ENCODE measurements around the gene TGFBR2.

TGFBR2 gene

DNA sequence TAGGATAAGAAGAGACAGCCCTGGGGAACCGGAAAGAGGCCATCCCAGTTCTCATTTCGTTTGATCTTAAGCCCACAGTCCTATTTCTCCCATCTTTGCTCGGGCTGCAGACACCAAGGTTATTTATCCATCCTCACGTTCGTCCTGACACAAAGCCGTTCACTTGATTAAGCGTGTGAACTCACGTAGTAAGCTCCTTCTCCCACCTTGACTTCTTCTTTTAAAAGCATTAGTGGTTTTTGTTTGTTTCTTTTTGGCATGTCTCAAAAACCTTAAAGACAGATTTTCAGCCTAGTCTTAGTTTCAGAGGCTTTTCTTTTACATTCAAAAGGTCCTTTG, 70.9 kb downstream of the TGFBR2 start:
- TF ChIP-seq CTCF (IDR thresholded peaks at IDR 0.05; ENCODE audit: low read depth, low read length, missing control alignments), result no peak
- no peak for DNase-seq (ENCODE audit: extremely low read depth, low read depth)
- H3K4me3 ChIP-seq (replicated peaks; ENCODE audit: low read depth, low read length), result no peak overlapping the region

DNA sequence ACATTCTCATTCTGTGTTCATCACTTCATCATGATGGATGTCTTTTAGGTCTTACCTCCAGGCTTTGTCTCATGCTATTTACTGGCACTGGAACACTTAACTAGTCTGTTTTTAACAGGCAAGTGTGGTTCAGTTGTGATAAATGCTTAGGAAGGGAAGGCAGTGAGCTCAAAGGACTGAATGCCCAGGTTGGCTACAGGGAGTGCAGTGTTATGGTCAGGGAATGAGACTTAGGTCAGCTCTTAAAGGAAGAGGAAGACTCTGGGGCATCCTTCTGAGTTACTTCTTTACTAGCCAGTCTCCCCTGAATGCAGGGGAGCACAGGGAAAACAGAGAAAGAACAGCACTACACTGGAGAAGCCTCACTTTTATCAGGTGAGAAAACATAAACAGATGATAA, 72.6 kb downstream of the TGFBR2 start:
- no peak for DNase-seq (ENCODE audit: extremely low read depth, low read depth)
- H3K4me3 ChIP-seq (replicated peaks; ENCODE audit: low read depth, low read length), result no peak overlapping the region
- TF ChIP-seq CTCF (IDR thresholded peaks at IDR 0.05; ENCODE audit: low read depth, low read length, missing control alignments), result no peak

GRCh38 chr3:30680789-30681648, 74.6 kb downstream of the TGFBR2 start:
- DNase-seq (ENCODE audit: extremely low read depth, low read depth), result peak; percentile 87
- no peak for TF ChIP-seq CTCF (IDR thresholded peaks at IDR 0.05; ENCODE audit: low read depth, low read length, missing control alignments)
- peak overlapping the region; percentile 16 for H3K4me3 ChIP-seq (replicated peaks; ENCODE audit: low read depth, low read length)

DNA sequence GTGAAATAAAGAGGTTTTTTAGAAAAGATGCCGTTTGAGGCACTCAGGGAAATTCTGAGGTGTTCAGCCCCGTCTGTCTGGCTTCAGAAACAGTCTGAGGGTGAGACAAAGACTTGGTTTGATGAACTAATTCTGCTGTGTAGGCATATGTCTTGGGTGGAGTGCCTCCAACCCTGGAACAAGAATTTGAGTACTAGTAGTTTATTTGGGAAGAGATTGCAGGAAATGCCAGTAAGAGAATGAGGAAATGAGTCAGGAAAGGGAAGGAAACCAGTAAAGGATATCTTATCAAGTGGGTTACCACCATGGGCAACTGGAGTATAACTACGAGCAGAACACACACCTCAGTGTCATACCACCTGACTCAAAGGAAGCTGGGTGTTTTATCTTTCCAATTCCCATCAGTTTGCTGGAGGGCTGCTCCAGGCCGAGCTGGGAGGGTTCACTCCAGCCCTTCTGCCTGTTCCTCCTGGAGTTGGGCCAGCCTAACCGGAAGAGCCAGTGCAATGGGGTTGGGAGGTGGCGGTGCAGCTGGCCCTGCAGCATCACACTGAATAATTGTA, 75.3 kb downstream of the TGFBR2 start:
- H3K4me3 ChIP-seq (replicated peaks; ENCODE audit: low read depth, low read length), result peak overlapping the region; percentile 16
- peak; percentile 38 for DNase-seq (ENCODE audit: extremely low read depth, low read depth)
- no peak for TF ChIP-seq CTCF (IDR thresholded peaks at IDR 0.05; ENCODE audit: low read depth, low read length, missing control alignments)

- no peak for DNase-seq (ENCODE audit: extremely low read depth, low read depth)
- no peak for TF ChIP-seq CTCF (IDR thresholded peaks at IDR 0.05; ENCODE audit: low read depth, low read length, missing control alignments)
- no peak overlapping the region for H3K4me3 ChIP-seq (replicated peaks; ENCODE audit: low read depth, low read length)
These were observed 76.2 kb downstream of the TGFBR2 start for GRCh38 chr3:30682434-30683155.

GRCh38 chr3:30683769-30684168, 77.4 kb downstream of the TGFBR2 start:
- TF ChIP-seq CTCF (IDR thresholded peaks at IDR 0.05; ENCODE audit: low read depth, low read length, missing control alignments), result no peak
- DNase-seq (ENCODE audit: extremely low read depth, low read depth), result no peak
- H3K4me3 ChIP-seq (replicated peaks; ENCODE audit: low read depth, low read length), result no peak overlapping the region
